ENCODE results near the gene CELSR2.

The CELSR2 gene

DNA sequence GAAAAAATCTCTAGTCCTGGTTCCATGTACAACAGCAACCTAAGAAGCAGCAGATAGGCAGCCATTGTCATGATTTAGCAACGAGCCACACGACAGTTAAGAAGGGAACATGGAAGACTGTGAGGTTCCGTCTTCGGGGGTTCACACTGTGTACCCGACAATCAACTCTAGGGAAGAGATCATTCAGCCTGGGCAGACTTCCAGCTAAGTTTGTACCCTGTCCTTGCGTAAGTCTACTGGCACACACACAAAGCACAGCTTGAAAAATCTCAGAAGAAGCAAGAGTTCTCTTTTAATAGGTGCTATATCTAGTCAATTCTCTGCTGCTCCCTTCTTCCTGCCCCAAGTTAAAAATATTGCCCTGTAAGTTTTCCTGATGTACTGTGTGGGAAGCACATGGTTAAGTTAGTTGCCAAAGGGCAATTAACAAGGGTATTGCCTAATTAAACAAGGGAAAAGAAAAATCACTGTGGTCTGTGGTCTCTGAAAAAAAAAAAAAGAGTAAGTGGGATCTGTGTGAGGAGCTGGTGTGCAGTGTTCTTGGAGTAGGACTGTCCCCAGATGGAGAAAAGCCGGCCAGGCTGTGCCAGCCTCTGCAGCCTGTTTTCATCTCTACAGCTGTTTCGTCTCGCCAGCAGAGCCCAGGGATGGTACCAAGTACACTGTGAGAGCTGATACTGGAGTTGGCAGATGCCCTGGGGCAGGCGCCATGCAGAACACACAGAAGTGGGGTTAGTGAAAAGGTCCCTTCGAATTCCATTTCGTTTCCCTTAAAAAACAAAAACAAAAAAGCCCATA lies 63.8 kb downstream of the CELSR2 start:
- DNase-seq = peak; percentile 56

DNA sequence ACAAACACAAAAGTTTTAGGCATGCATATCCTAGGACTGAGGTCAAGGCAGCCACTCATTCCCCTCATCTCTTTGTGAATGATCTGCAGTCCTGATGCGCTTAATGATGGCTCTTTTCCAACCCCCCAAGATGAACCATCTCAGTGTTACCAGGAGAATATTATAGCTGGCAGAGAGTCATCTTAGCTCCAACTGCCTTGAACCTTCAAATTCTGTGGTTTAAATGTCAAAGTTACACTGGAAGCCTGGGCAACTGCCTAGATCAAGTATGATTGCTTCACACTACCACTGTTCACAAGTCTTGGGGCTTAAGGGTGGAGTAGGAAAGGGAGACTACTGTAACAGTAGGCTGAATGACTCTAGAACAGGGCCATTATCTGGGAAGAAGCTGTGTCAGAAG lies 65.5 kb downstream of the CELSR2 start:
- peak; percentile 64 for DNase-seq

DNA sequence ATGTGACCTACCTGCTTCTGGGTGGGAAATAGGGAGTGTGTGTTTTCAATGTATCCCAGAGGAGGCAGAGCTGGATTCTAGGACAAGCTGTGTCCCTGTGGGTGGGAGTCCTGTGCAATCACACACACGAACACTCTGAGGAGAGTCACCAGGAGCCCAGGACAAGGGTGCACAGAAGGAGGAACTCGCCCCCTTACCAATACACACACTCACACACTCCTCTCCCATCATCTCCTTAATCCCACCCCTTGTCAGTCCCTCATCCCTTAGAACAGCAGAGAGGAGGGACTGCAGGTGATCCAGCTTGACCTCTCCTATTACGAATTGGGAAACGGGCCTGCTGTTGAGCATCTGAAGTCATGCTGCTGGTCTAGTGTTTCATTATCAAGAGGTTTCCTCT lies 65.9 kb downstream of the CELSR2 start:
- no peak for DNase-seq

DNA sequence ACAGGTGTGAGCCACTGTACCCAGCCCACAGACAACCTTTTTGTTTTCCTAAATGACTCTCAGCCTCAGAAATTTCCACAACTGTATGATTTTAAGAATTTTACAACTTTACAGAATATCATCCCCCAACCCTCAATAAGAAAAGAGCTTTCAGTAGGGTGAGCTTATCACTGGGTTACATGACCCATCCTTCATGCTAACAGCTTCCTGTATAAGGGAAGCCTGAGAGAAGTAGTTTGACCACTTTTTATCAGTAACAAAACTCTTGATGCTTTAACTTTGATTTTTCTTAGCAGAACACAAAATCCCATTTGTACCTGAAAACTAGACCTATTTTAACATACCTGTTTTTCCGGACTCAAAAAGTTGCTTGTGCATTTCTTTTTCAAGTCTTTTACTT lies 67.2 kb downstream of the CELSR2 start:
- DNase-seq = no peak

DNA sequence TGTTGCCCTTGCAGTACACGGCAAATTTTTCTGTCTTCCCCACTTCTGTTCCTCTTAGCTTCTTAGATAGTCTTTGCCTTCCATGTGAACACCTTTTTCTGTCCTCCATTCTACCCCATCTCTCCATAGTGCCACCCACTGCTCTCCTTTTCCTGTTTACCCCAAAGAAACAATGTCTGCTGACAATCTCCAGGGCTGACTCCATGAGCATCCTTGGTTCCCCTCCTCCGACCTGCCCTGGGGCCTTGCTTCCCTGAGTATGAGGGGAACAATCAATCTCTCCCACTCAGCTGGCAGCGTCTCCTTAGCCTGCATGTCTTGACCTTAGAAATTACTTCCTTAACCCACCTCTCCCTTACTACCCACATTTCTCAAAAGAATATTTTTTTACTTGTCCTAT lies 69.8 kb downstream of the CELSR2 start:
- no peak for DNase-seq

DNA sequence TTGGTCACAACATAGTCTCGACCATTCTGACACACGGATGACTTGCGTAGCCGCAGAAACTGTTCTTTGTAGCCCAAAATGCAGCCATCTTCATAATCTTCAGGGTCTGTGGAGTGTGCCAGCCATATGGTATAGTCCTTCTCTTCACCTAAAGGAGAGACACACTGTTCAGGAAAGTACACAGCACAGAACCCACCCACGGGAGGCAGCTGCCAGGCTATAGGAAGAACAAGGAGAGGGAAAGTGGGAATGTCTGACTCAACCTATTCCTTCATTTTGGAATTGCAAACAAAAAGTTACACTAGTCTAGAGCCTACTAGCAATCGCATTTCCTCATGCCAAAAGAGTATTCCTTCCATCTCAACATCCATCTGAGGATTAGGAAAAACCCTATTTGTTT lies 73.6 kb downstream of the CELSR2 start:
- DNase-seq = no peak

Measured in MV-4-11 (cell line).